Activated CD4-positive, alpha-beta memory T cell treated with anti-CD3 and anti-CD28 coated beads, Interleukin-2, amount 10 ng/mL, durations not matched to agents 7 days and 5 days (primary cell): Measurements from ENCODE around the gene CDH3. TPM values are rescaled to one million over a fixed set of nuclear protein-coding genes. Genes with fewer than 3 reads are reported as not detected.

ENCODE experiments used
- CTCF ChIA-PET: fragments of 350-600 bp; sonication (Branson Sonifier 250); formaldehyde crosslinking; loops from one replicate; lab custom pipeline; 2021; ENCODE audit warnings: antibody characterized with exemption, inconsistent platforms; lab: Charles Lee
- POLR2A ChIA-PET: fragments of 350-600 bp; sonication (Branson Sonifier 250); formaldehyde crosslinking; loops from one replicate; lab custom pipeline; 2021; ENCODE audit warnings: antibody characterized with exemption; lab: Charles Lee
- DNase-seq: peaks from one replicate; pipeline ENCODE4 v3.0.0-alpha.2; 2020
- H3K27ac Mint-ChIP-seq: one replicate; pipeline ENCODE4 v1.8.0; 2021; ENCODE audit warnings: mild to moderate bottlenecking, mixed read lengths
- H3K27me3 Mint-ChIP-seq: one replicate; pipeline ENCODE4 v1.8.0; 2021; ENCODE audit warnings: mixed read lengths
- H3K36me3 Mint-ChIP-seq: one replicate; pipeline ENCODE4 v1.8.0; 2021; ENCODE audit warnings: low read depth, mixed read lengths
- H3K4me1 Mint-ChIP-seq: one replicate; pipeline ENCODE4 v1.8.0; 2021; ENCODE audit warnings: mixed read lengths
- H3K4me3 Mint-ChIP-seq: one replicate; pipeline ENCODE4 v1.8.0; 2021; ENCODE audit warnings: mild to moderate bottlenecking, mixed read lengths
- H3K9me3 Mint-ChIP-seq: one replicate; pipeline ENCODE4 v1.8.0; 2021; ENCODE audit warnings: mixed read lengths
- total RNA-seq, 2 experiments: library from RNA; stranded (reverse); gene quantifications; one replicate each; pipeline ENCODE4 v1.2.3, GENCODE V29; 2021

Gene CDH3
- total RNA-seq, 2 experiments from 2014 or later, result 0.15 to 0.33 TPM

DNA sequence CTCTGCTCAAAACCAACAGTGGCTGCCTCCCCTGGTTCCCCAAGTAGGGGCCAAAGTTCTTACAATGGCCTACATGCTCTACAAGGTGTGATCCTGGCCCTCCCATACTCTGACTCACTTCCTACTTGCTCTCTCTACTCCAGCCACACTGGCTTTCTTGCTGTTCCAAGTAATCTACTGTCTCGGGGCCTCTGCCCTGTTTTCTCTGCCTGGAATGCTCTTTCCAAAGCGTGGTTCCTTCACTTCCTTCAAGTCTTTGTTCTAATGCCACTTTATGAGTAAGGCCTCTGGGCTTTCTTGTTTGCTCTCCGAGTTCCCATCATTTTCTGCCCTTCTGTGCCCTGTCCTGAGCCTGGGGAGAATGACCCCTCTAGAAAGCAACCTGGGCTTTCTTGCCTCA is 4.1 kb upstream of the CDH3 start:
- H3K27ac Mint-ChIP-seq, result no peak overlapping the region
- H3K4me3 Mint-ChIP-seq, result no peak overlapping the region
- no peak for DNase-seq
- CTCF ChIA-PET, result interaction anchor here (0.6 to 0.7 kb wide), 2 partner anchors 182 to 190 kb away, joined by 3 read pairs; no protein-coding TSS in a partner anchor
- no peaks in the 10 kb centered on the region for H3K9me3 Mint-ChIP-seq
- peaks cover 42% of the 10 kb centered on the region for H3K27me3 Mint-ChIP-seq
- peaks cover 9% of the 10 kb centered on the region for H3K4me1 Mint-ChIP-seq
- H3K36me3 Mint-ChIP-seq, result no peaks in the 10 kb centered on the region
- POLR2A ChIA-PET, result no interaction called here

DNA sequence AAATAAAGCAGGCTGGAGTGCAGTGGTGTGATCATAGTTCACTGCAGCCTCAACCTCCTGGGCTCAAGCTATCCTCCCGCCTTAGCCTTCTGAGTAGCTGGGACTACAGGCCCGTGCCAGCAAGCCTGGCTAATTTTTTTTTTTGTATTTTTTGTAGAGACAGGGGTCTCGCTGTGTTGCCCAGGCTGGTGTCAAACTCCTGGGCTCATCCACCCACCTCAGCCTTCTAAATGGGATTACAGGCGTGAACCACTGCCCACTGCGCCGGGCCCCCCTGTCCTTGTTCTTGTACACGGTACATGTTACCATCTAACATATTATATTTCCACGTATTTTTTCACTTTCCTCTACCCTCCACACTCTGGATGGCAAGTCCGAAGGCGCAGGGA is 3.1 kb upstream of the CDH3 start:
- POLR2A ChIA-PET, result no interaction called here
- Mint-ChIP-seq H3K36me3 (no peaks in the 10 kb centered on the region), H3K9me3 (no peaks in the 10 kb centered on the region)

DNA sequence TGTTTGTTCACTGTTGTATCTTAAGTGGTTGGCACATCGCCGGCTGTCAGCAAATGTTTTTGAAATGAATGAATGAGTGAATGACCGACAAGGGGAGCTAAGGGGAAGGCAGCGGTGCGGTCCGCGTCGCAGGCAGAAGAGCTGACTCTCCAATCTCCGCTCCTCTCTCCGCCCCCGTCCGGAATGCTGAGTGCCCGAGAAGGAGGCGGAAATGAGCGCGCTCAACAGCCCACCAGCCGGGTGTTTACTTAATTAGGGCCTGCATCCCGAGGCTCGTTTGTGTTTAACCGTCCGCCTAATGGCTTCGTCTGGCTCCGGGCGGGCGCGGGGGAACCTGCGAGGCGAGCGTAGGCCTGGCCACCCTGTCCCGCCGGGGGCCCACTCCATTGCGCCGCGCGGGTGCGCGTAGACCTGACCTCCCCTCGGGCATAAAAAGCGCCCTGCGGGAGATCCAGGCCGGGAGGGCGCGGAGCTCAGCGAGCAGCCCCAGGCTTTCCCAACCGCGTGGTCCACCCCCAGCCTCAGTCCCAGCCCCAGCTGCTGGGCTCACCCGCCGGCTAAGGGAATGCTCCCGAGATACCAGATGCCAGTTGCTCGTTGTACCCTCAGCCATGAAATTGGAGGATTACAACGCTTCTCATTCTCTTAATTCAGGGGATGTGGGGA is 2.5 kb upstream of the CDH3 start:
- ChIA-PET CTCF (no interaction called here), POLR2A (no interaction called here)
- Mint-ChIP-seq H3K9me3 (no peaks in the 10 kb centered on the region), H3K4me3 (no peak overlapping the region), H3K4me1 (peaks cover 12% of the 10 kb centered on the region), H3K27ac (no peak overlapping the region), H3K36me3 (no peaks in the 10 kb centered on the region), H3K27me3 (peaks cover 49% of the 10 kb centered on the region)
- DNase-seq, result no peak

More for the DNA sequence above, 3.1 kb upstream of the CDH3 start:
- DNase-seq, result no peak
- H3K27me3 Mint-ChIP-seq, result peaks cover 45% of the 10 kb centered on the region
- no peak overlapping the region for H3K27ac Mint-ChIP-seq
- no peak overlapping the region for H3K4me3 Mint-ChIP-seq
- CTCF ChIA-PET, result no interaction called here
- H3K4me1 Mint-ChIP-seq, result peaks cover 11% of the 10 kb centered on the region

DNA sequence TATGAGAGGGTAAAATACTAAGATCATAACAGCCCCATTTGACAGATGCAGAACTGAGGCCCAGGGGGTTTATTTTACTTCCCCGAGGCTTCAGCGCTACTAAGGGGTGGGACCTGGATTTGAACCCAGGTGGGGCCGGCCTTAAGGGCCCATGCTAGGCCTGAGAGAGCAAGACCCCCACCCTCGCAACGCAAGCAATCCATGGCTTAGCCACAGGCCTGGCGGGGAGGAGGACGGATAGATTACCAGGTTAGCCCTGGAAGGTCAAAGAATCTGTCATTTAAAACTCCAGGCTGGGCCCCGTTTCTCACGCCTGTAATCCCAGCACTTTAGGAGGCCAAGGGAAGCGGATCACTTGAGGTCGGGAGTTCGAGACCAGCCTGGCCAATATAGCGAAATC is 1.9 kb upstream of the CDH3 start:
- ChIA-PET POLR2A (no interaction called here), CTCF (no interaction called here)
- H3K27ac Mint-ChIP-seq, result no peak overlapping the region
- H3K27me3 Mint-ChIP-seq, result peaks cover 52% of the 10 kb centered on the region
- DNase-seq, result no peak
- H3K9me3 Mint-ChIP-seq, result no peaks in the 10 kb centered on the region
- peaks cover 13% of the 10 kb centered on the region for H3K4me1 Mint-ChIP-seq
- H3K4me3 Mint-ChIP-seq, result no peak overlapping the region
- H3K36me3 Mint-ChIP-seq, result no peaks in the 10 kb centered on the region

DNA sequence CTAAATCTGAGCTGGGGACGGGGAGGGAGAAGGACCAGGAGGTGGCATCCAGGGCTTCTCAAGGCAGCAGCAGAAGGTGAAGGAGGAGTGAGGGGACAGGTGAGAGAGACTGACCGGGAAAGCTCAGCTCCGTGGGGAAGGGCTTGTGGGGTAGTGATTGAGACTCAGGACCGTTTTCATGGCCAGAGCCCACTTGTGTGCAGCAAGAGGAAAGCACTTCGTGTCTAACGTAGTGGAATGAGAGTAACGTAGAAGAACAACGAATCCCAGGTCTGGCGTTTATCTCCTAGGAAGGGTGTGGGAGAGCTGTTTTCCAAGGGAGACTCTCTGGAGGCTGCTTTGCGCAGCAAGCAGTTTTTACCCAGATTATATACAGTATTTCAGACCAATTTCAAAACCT is 1.3 kb upstream of the CDH3 start:
- Mint-ChIP-seq H3K4me3 (no peak overlapping the region), H3K36me3 (no peaks in the 10 kb centered on the region), H3K9me3 (no peaks in the 10 kb centered on the region), H3K4me1 (peaks cover 13% of the 10 kb centered on the region), H3K27me3 (peaks cover 50% of the 10 kb centered on the region), H3K27ac (no peak overlapping the region)
- CTCF ChIA-PET, result no interaction called here
- no peak for DNase-seq
- POLR2A ChIA-PET, result no interaction called here

DNA sequence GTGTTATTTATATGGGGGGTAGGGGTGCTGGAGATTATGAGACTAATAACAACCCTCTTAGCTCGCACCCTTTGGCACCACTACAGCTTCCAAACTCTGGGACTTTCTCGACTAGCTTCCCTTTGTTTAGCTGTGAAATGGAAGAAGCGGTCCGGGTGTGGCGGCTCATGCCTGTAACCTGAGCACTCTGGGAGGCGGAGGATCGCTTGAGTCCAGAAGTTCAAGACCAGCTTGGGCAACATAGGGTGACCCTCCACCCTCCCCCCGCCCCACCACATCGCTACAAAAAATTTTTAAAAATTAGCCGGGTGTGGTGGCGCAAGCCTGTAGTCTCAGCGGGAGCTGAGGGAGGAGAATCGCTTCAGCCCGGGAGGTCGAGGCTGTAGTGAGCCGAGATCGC is 814 bp upstream of the CDH3 start:
- Mint-ChIP-seq H3K4me1 (peaks cover 13% of the 10 kb centered on the region), H3K4me3 (no peak overlapping the region), H3K36me3 (no peaks in the 10 kb centered on the region), H3K27me3 (peaks cover 51% of the 10 kb centered on the region), H3K9me3 (no peaks in the 10 kb centered on the region), H3K27ac (no peak overlapping the region)
- CTCF ChIA-PET, result no interaction called here
- POLR2A ChIA-PET, result no interaction called here
- DNase-seq, result no peak

DNA sequence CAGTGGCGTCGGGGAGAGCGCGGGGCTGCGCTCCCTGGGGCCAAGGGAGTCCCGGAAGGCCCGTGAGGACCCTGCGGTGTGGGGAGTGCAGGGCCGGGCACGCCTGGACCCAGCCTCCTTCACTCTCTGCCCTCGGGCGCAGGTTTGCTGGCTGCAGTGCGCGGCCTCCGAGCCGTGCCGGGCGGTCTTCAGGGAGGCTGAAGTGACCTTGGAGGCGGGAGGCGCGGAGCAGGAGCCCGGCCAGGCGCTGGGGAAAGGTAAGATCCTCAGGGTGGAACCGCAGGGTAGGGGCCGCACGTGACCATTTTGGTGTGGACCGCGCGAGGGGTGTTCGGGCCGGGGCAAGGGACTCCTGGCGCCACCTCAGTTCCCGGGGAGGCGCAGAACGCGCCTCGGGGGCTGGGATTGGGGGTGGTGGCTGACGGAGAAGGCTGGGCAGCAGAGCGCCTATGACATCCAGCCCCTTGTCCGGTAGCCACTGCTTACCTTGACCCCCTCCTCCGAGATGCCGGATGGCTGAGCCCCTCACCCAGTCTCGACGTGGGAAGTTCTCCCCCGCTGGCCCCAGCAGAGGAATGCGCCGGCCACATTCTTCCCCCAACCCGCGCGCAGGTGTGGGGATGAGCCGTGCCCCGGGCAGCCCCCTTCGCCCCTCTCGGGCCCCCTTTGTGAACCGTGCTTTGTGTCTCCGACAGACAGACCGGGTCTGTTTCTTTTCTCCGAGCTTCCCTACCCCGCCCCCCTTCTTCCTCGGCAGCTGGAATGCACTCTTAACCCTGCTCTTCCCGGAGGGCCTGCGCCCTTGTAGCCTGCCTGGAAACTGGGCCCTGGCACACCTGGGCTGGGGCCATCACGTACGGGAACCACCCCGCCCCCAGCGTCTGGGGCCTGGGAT is 631 bp downstream of the CDH3 start:
- Mint-ChIP-seq H3K36me3 (no peaks in the 10 kb centered on the region), H3K4me1 (peaks cover 13% of the 10 kb centered on the region), H3K4me3 (no peak overlapping the region), H3K27me3 (peaks cover 53% of the 10 kb centered on the region), H3K27ac (no peak overlapping the region), H3K9me3 (no peaks in the 10 kb centered on the region)
- CTCF ChIA-PET, result no interaction called here
- POLR2A ChIA-PET, result no interaction called here
- no peak for DNase-seq

DNA sequence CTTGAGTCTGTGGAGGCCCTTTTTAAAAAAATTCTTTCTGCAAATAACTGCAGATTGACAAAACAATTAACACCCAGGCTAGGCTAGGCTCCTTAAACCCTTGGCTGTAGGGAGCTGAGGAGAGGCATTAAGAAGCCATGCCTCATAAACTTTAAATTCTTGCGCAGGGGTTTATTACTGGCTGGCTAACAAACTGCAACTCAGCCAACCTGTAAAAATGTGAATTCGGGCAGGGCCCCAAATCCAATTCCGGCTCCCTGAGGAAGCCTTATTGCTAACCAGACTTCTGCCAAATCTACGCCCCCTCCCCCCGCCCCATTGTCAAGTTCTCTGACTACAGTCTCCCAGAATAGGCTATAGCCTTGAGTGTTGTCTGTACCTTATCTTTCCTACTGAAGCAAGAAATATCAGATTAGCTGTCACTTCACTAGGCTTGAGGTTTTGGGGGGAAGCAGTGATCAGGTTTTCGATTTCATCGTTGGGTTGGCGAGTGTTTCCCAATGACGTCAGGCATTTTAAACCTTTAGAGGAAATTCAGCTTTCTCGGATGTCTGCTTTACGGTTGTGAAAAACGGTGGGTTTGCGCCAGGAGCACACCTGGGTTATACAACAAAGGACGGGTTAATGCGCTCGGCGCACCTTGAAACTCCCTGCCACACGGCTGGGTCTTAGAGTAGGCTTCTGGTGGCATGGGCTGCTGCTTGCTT is 2.0 kb downstream of the CDH3 start:
- H3K36me3 Mint-ChIP-seq, result no peaks in the 10 kb centered on the region
- ChIA-PET POLR2A (no interaction called here), CTCF (interaction anchor here (0.7 to 2.3 kb wide), 2 partner anchors 119 to 200 kb away, joined by 3 to 8 read pairs; no protein-coding TSS in a partner anchor)
- H3K27me3 Mint-ChIP-seq, result peaks cover 46% of the 10 kb centered on the region
- peaks cover 12% of the 10 kb centered on the region for H3K4me1 Mint-ChIP-seq
- H3K4me3 Mint-ChIP-seq, result no peak overlapping the region
- no peaks in the 10 kb centered on the region for H3K9me3 Mint-ChIP-seq
- no peak overlapping the region for H3K27ac Mint-ChIP-seq
- DNase-seq, result no peak

DNA sequence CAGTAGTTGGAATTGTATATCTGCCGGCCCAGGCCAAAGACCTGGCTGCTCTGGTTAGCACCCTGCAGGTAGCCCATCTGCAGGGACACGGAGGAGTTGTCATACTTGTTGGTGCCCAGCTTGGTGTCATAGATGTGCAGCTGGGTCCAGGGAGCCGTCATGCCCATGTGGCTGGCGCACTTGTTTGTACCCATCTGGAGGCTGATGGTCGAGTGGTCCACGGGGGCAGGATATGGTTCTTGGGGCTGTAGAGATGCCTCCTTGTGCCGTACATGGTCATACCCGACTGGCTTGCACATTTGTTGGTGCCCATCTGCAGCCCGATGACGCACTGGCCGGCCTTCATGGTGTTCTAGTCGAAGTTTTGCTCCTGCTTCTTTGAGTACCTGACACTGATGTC is 6.0 kb downstream of the CDH3 start:
- DNase-seq, result no peak
- Mint-ChIP-seq H3K36me3 (no peaks in the 10 kb centered on the region), H3K27ac (no peak overlapping the region), H3K9me3 (no peaks in the 10 kb centered on the region), H3K27me3 (peaks cover 26% of the 10 kb centered on the region), H3K4me3 (no peak overlapping the region), H3K4me1 (peaks cover 3% of the 10 kb centered on the region)
- CTCF ChIA-PET, result no interaction called here
- POLR2A ChIA-PET, result no interaction called here

DNA sequence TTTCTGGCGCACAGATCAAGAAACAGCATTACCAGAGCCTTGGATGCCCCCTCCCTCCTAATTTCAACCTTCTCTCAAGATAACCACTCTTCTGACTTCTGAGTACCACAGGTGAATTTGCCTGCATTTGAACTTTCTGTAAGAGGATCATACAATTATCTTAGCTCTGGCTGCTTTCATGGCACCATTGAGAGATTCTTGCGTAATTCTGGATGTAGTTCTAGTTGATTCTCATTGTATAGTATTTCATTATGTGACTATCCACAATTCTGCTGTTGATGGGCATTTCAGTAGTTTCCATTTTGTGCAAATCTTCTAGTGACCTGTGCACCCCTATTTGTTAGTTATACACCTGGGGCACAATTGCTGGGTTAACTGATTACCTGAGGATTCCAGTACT is 7.5 kb downstream of the CDH3 start:
- DNase-seq, result no peak
- Mint-ChIP-seq H3K4me1 (peaks cover under 1% of the 10 kb centered on the region), H3K36me3 (no peaks in the 10 kb centered on the region), H3K27ac (no peak overlapping the region), H3K4me3 (no peak overlapping the region), H3K9me3 (no peaks in the 10 kb centered on the region), H3K27me3 (peaks cover 16% of the 10 kb centered on the region)
- CTCF ChIA-PET, result no interaction called here
- POLR2A ChIA-PET, result no interaction called here

DNA sequence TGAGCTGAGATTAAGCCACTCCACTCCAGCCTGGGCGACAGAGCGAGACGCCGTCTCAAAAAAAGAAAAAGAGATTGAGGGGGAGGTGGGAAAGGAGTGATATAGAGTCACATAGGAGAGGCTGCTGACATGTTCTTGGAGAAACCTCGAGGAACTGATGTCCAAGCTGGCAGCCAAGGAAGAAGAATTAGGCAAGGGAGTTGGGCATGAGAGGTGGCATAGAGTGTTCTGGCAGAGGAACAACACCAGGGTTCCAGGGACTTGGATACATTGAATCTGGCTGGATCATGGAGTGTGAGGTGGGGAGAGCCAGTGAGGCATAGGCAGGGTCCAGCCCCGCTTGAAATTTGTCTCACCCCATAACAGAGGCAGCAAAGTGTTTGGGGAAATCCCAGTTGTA is 10.7 kb downstream of the CDH3 start:
- Mint-ChIP-seq H3K9me3 (no peaks in the 10 kb centered on the region), H3K27me3 (peaks cover 10% of the 10 kb centered on the region), H3K4me1 (peaks cover 2% of the 10 kb centered on the region), H3K27ac (no peak overlapping the region), H3K4me3 (no peak overlapping the region), H3K36me3 (no peaks in the 10 kb centered on the region)
- CTCF ChIA-PET, result no interaction called here
- POLR2A ChIA-PET, result no interaction called here
- no peak for DNase-seq

DNA sequence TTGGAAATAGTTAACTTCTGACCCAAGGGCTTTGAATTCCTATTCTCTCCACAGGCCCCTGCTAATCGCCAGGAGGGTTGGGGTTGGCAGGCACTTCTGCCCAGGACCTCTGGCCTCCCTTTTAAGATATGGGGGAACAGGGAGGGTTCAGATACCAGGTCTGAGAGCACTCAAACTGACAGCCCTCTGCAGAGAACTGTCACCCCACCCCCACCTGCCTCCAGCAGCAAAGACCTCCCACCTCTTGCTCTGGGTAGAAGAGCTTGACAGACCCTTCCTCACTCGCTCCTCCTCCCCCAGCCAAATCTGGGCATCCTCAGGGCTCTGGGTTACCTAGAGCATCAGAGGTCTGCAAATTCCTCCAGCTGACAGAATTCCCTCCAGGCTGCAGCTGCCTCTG is 11.6 kb downstream of the CDH3 start:
- Mint-ChIP-seq H3K9me3 (no peaks in the 10 kb centered on the region), H3K4me1 (peaks cover 2% of the 10 kb centered on the region), H3K27me3 (peaks cover 12% of the 10 kb centered on the region), H3K4me3 (no peak overlapping the region), H3K27ac (no peak overlapping the region), H3K36me3 (no peaks in the 10 kb centered on the region)
- no peak for DNase-seq
- ChIA-PET CTCF (no interaction called here), POLR2A (no interaction called here)

DNA sequence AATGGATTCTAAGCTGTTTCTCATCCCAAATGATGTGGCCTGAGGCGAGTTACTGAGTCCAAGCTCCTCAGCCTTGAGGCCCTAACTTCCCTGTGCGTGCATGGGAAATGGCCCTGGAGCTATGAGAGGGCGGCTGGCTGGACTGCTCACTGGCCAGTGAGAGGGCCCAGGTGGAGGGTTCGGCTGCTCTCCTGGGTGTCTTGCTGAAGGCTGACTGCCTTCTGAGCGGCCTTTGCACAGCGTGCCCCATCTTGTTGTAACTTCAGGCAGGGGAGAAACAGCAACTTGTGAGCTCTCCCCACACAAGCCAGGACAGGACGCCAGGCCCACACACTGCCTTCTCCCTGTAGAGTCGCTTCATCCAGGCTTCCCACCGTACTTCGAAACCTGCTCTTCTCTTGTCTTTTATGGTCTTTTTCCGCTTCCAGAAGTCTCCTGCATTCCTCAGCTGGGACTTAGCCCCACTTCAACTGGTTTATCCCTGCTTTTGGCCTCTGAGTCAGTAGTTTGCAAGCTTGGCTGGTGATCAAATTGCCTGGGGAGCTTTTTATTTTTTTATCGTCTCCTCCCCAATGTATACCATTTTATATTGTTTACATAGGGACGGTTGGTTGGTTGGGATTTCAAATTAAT is 13.3 kb downstream of the CDH3 start:
- ChIA-PET CTCF (interaction anchor here (1.6 kb wide), 1 partner anchor 137 kb away, joined by 4 read pairs; no protein-coding TSS in a partner anchor), POLR2A (no interaction called here)
- Mint-ChIP-seq H3K4me3 (no peak overlapping the region), H3K9me3 (no peaks in the 10 kb centered on the region), H3K36me3 (no peaks in the 10 kb centered on the region), H3K27ac (no peak overlapping the region), H3K27me3 (peaks cover 14% of the 10 kb centered on the region), H3K4me1 (peaks cover 2% of the 10 kb centered on the region)
- DNase-seq, result no peak
